Psoas muscle (tissue), 8 donors: Measurements from ENCODE around the gene COA1. TPM values are rescaled to one million over a fixed set of nuclear protein-coding genes. Genes with fewer than 3 reads are reported as not detected.
"Not testable (repeated sequence)": the region's sequence is repeated elsewhere in the genome, so short reads cannot be mapped to it uniquely, and the experiment has no call there.

Source experiments
- ATAC-seq, 4 donors: fragments of 200-7000 bp; cut with Tn5 transposase; one replicate each; pipeline ENCODE4 v1.9.1; 2020; ENCODE audit warnings: moderate library complexity in 3 of 4, mild to moderate bottlenecking in 2 of 4
- DNase-seq, 2 donors: peaks; one replicate each; pipeline ENCODE4 v3.0.0-alpha.2; 2020
- H3K27ac ChIP-seq: fragments of 200-600 bp; one replicate; pipeline ENCODE4 v1.8.0; 2022
- H3K27me3 ChIP-seq, 3 donors: fragments of 200-600 bp in 1 of 3; one replicate each; pipeline versions ENCODE4 v1.6.1 to v1.8.0; 2013 to 2022; ENCODE audit warnings: low read length in 2 of 3, mild to moderate bottlenecking in 2 of 3, moderate library complexity in 1 of 3; ENCODE audit not compliant: insufficient read depth in 3 of 3
- H3K36me3 ChIP-seq, 2 donors: fragments of 200-600 bp in 1 of 2; one replicate each; pipeline versions ENCODE4 v1.6.1 to v1.8.0; 2013 to 2022; ENCODE audit warnings: low read depth in 1 of 2, mild to moderate bottlenecking in 1 of 2, moderate library complexity in 1 of 2; ENCODE audit not compliant: insufficient read depth in 1 of 2
- H3K4me1 ChIP-seq: fragments of 200-600 bp; one replicate; pipeline ENCODE4 v1.8.0; 2022
- H3K4me3 ChIP-seq: fragments of 200-600 bp; one replicate; pipeline ENCODE4 v1.8.0; 2022; ENCODE audit warnings: mild to moderate bottlenecking
- H3K9me3 ChIP-seq: fragments of 200-600 bp; one replicate; pipeline ENCODE4 v1.8.0; 2022
- CTCF ChIP-seq: fragments of 200-600 bp; IDR thresholded peaks from one replicate; pipeline ENCODE4 v1.8.0; 2022; ENCODE audit warnings: antibody characterized with exemption
- WGBS, 3 donors: extraction: QIAGEN DNeasy Blood & Tissue Kit; methylation state at CpG; one replicate each; pipeline versions ENCODE4 v1.1.6 to v1.1.7; 2013; 5-methylcytosine and 5-hydroxymethylcytosine counted together
- intact Hi-C, 2 donors: fragments of 100-400 bp; cut with DNase I; formaldehyde crosslinking; loops; one replicate each; pipeline versions ENCODE4 v1.11.0 to v1.14.2; 2022
- long read RNA-seq, 2 donors: library from polyadenylated mRNA; unstranded; transcript quantifications; one replicate each; pipeline ENCODE4 v2.0.0, GENCODE V29; 2021
- polyA plus RNA-seq, 3 donors: library from polyadenylated mRNA; stranded (reverse); fragments of 200-250 nt; gene quantifications; one replicate each; pipeline ENCODE4 v1.2.3, GENCODE V29; 2013
- total RNA-seq, 4 donors: library from RNA; stranded (reverse); fragmentation: NEBNext Ultra II Directional in 2 of 4; extraction: Animal tissue kit (Norgen Biotek cat#: 25700) in 2 of 4; gene quantifications; one replicate each; pipeline versions ENCODE4 v1.2.1 to v1.2.4, GENCODE V29; 2021 to 2023
- donor health status: healthy with polysubstance abuse.
- donor health status: DM: no; HTN: no; CAD: no; lungs with moderate emphysema.
- donor health status: Bipolar disorder and iron deficiency.
- donor health status: healthy.
- donor health status: DM: yes; HTN: yes; CAD: no.
- donor health status: DM: no; HTN: no; CAD: no.
- donor health status: DM: no; HTN: no; CAD: no.
- donor health status: DM: yes; HTN: yes; CAD: no.

COA1 gene
- 10 to 100 TPM; 41.5 to 60.7 (median 53.9) TPM for total RNA-seq
- polyA plus RNA-seq: 10 to 100 TPM; 60.5 to 74.9 (median 74.6) TPM
- long read RNA-seq, donor 1, partial matches to known transcripts: 2 of 6 reads
- long read RNA-seq, donor 1, other reads (novel, unspliced or antisense): 1 of 6 reads
- long read RNA-seq, donor 2, transcript COA1-201 (6 exons, 927 nt): major isoform, 28 of 41 reads
- long read RNA-seq, donor 2, partial matches to known transcripts: 3 of 41 reads
- long read RNA-seq, donor 2, other reads (novel, unspliced or antisense): 7 of 41 reads

GRCh38 chr7:43729214-43729923, at the start of gene COA1:
Gene COA1 (minus strand): TSS chr7:43729523. CDS start chr7:43648614, 80,909 bp downstream.
- H3K4me3 ChIP-seq: peak within 1 kb of the TSS; percentile 77
- peak; percentile 88 to 94 for DNase-seq

GRCh38 chr7:43778293-43779044, 49.1 kb upstream of the COA1 start:
- H3K36me3 ChIP-seq, intact Hi-C loops, H3K4me3 ChIP-seq, ATAC-seq, DNase-seq, H3K27ac ChIP-seq, H3K9me3 ChIP-seq, H3K27me3 ChIP-seq: not testable (repeated sequence)
- 93 to 98% (median 94%) methylated on average over 13 to 15 of the region's 18 CpGs for WGBS, 3 donors
- peaks cover 17% of the 10 kb centered on the region for H3K4me1 ChIP-seq

More at GRCh38 chr7:43729214-43729923, at the start of gene COA1:
- ATAC-seq: peak; percentile 98 to 99 (median 98)
- no peak for TF ChIP-seq CTCF
- Histone ChIP-seq H3K36me3 (no peaks in the 10 kb centered on the region), H3K9me3 (no peaks in the 10 kb centered on the region), H3K27ac (peak within 1 kb of the TSS; percentile 96), H3K27me3 (no peaks in the 10 kb centered on the region), H3K4me1 (peaks cover 34% of the 10 kb centered on the region)
- WGBS, 3 donors: 0% methylated on average over 66 of the region's 66 CpGs
- intact Hi-C loops: loop anchor here (10.0 kb wide), 3 partner anchors 55 to 255 kb away; no protein-coding TSS in a partner anchor

- intact Hi-C loops, H3K9me3 ChIP-seq, H3K4me1 ChIP-seq, ATAC-seq, H3K4me3 ChIP-seq, H3K27me3 ChIP-seq, DNase-seq, H3K27ac ChIP-seq: not testable (repeated sequence)
- 86 to 99% (median 92%) methylated on average over 2 of the region's 2 CpGs for WGBS, 3 donors
- peaks cover 0 to 34% of the 10 kb centered on the region in 2 donors for H3K36me3 ChIP-seq
Measured at GRCh38 chr7:43775255-43775654, 45.9 kb upstream of the COA1 start.

GRCh38 chr7:43773268-43773667, 43.9 kb upstream of the COA1 start:
- H3K27ac ChIP-seq, H3K4me3 ChIP-seq, ATAC-seq, H3K9me3 ChIP-seq, intact Hi-C loops, DNase-seq, H3K27me3 ChIP-seq, H3K4me1 ChIP-seq: not testable (repeated sequence)
- peaks cover 0 to 25% of the 10 kb centered on the region in 2 donors for H3K36me3 ChIP-seq
- WGBS, 3 donors: 91 to 100% (median 93%) methylated on average over 4 of the region's 6 CpGs

- Histone ChIP-seq H3K9me3 (no peaks in the 10 kb centered on the region), H3K36me3 (peaks cover 0 to 25% of the 10 kb centered on the region in 2 donors), H3K27ac (no peak overlapping the region), H3K4me3 (no peak overlapping the region), H3K27me3 (no peaks in the 10 kb centered on the region), H3K4me1 (no peaks in the 10 kb centered on the region)
- ATAC-seq: no peak
- DNase-seq: no peak
- 65 to 78% (median 75%) methylated on average over 3 of the region's 3 CpGs for WGBS, 3 donors
- intact Hi-C loops: no loop called here
- no peak for TF ChIP-seq CTCF
Measured at GRCh38 chr7:43771573-43771972, 42.2 kb upstream of the COA1 start.

GRCh38 chr7:43771128-43771527, 41.8 kb upstream of the COA1 start:
- DNase-seq: no peak
- H3K4me1 ChIP-seq: no peaks in the 10 kb centered on the region
- no peaks in the 10 kb centered on the region for H3K27me3 ChIP-seq
- H3K4me3 ChIP-seq: no peak overlapping the region
- no peaks in the 10 kb centered on the region for H3K9me3 ChIP-seq
- no peak for ATAC-seq
- intact Hi-C loops: no loop called here
- peaks cover 0 to 25% of the 10 kb centered on the region in 2 donors for H3K36me3 ChIP-seq
- H3K27ac ChIP-seq: no peak overlapping the region
- 71 to 82% (median 75%) methylated on average over 3 of the region's 3 CpGs for WGBS, 3 donors
- no peak for TF ChIP-seq CTCF
